Measurements from ENCODE around the gene CORO2A. TPM values are rescaled to one million over a fixed set of nuclear protein-coding genes. Genes with fewer than 3 reads are reported as not detected.

Gene CORO2A
- total RNA-seq, 1 experiment from 2014 or later = 19.8 TPM

- intact Hi-C loops (cut with micrococcal nuclease; ENCODE audit: unreplicated experiment) = no loop called here
- POLR2A ChIA-PET (ENCODE audit: unreplicated experiment) = no interaction called here
- Histone ChIP-seq H3K4me3 (no peak overlapping the region), H3K36me3 (ENCODE audit: low read depth) (peaks cover 15% of the 10 kb centered on the region), H3K4me1 (replicated peaks; ENCODE audit: insufficient read depth) (peaks cover 29% of the 10 kb centered on the region), H2AFZ (no peak overlapping the region), H3K4me2 (no peak overlapping the region), H4K20me1 (ENCODE audit: insufficient read depth) (no peaks in the 10 kb centered on the region), H3K27me3 (ENCODE audit: insufficient read depth, low read depth) (no peaks in the 10 kb centered on the region), H3K27ac (no peak overlapping the region), H3F3A (ENCODE audit: insufficient read depth, low read depth) (peaks cover 41% of the 10 kb centered on the region; the same call in 1 of the 2 replicates), H3K79me2 (ENCODE audit: low read depth) (no peaks in the 10 kb centered on the region), H3K9me2 (ENCODE audit: insufficient read depth) (no peaks in the 10 kb centered on the region), H3K9me3 (ENCODE audit: insufficient read depth, low read depth) (no peaks in the 10 kb centered on the region)
- CTCF ChIA-PET = interaction anchor here (0.5 kb wide), 1 partner anchor 25 kb away, joined by 5 read pairs; no protein-coding TSS in a partner anchor
- BruUV-seq (replicated peaks) = no TSS peak
- no peak for DNase-seq
- TF ChIP-seq CTCF (conservative IDR thresholded peaks at IDR 0.05) = no peak
- TF ChIP-seq EZH2 (IDR thresholded peaks at IDR 0.05; ENCODE audit: low read depth) = no peak
Observed at GRCh38 chr9:98083061-98083501, 109.4 kb downstream of the CORO2A start.

- Histone ChIP-seq H3K4me1 (replicated peaks; ENCODE audit: insufficient read depth) (peaks cover 29% of the 10 kb centered on the region), H3K36me3 (ENCODE audit: low read depth) (peaks cover 18% of the 10 kb centered on the region), H3K9me2 (ENCODE audit: insufficient read depth) (no peaks in the 10 kb centered on the region), H3K4me3 (no peak overlapping the region), H3F3A (ENCODE audit: insufficient read depth, low read depth) (peaks cover 41% of the 10 kb centered on the region; the same call in 1 of the 2 replicates), H3K4me2 (peak overlapping the region; percentile 50), H3K9me3 (ENCODE audit: insufficient read depth, low read depth) (no peaks in the 10 kb centered on the region), H3K27me3 (ENCODE audit: insufficient read depth, low read depth) (no peaks in the 10 kb centered on the region), H3K27ac (peak overlapping the region; percentile 72), H2AFZ (no peak overlapping the region), H4K20me1 (ENCODE audit: insufficient read depth) (no peaks in the 10 kb centered on the region), H3K79me2 (ENCODE audit: low read depth) (peaks cover 4% of the 10 kb centered on the region)
- intact Hi-C loops (cut with micrococcal nuclease; ENCODE audit: unreplicated experiment) = loop anchor here (2.0 kb wide), 2 partner anchors 39 to 65 kb away; no protein-coding TSS in a partner anchor
- DNase-seq = peak; percentile 79 to 94
- no peak for TF ChIP-seq CTCF (conservative IDR thresholded peaks at IDR 0.05)
- no TSS peak for BruUV-seq (replicated peaks)
- CTCF ChIA-PET = no interaction called here
- POLR2A ChIA-PET (ENCODE audit: unreplicated experiment) = interaction anchor here (0.7 kb wide), 1 partner anchor 685 kb away, joined by 4 read pairs; no protein-coding TSS in a partner anchor
Observed at GRCh38 chr9:98081477-98082219, 110.8 kb downstream of the CORO2A start.

GRCh38 chr9:98080780-98081179 is 111.7 kb downstream of the CORO2A start:
- Histone ChIP-seq H3K4me3 (no peak overlapping the region), H3F3A (ENCODE audit: insufficient read depth, low read depth) (peaks cover 41% of the 10 kb centered on the region; the same call in 1 of the 2 replicates), H4K20me1 (ENCODE audit: insufficient read depth) (no peaks in the 10 kb centered on the region), H2AFZ (no peak overlapping the region), H3K27ac (peak overlapping the region; percentile 72), H3K79me2 (ENCODE audit: low read depth) (peaks cover 12% of the 10 kb centered on the region), H3K4me2 (peak overlapping the region; percentile 50), H3K36me3 (ENCODE audit: low read depth) (peaks cover 18% of the 10 kb centered on the region), H3K9me3 (ENCODE audit: insufficient read depth, low read depth) (no peaks in the 10 kb centered on the region), H3K4me1 (replicated peaks; ENCODE audit: insufficient read depth) (peaks cover 30% of the 10 kb centered on the region), H3K27me3 (ENCODE audit: insufficient read depth, low read depth) (no peaks in the 10 kb centered on the region), H3K9me2 (ENCODE audit: insufficient read depth) (no peaks in the 10 kb centered on the region)
- intact Hi-C loops (cut with micrococcal nuclease; ENCODE audit: unreplicated experiment) = loop anchor here (2.0 kb wide), 2 partner anchors 40 to 66 kb away; no protein-coding TSS in a partner anchor
- DNase-seq = peak in 1 of 2 experiments; percentile 78
- CTCF ChIA-PET = interaction anchor here (0.5 to 0.6 kb wide), 3 partner anchors 22 to 138 kb away, joined by 3 to 5 read pairs (median 4); no protein-coding TSS in a partner anchor
- POLR2A ChIA-PET (ENCODE audit: unreplicated experiment) = interaction anchor here (0.6 to 0.7 kb wide), 3 partner anchors 66 to 686 kb away, joined by 3 to 4 read pairs (median 3); no protein-coding TSS in a partner anchor
- no TSS peak for BruUV-seq (replicated peaks)
- TF ChIP-seq CTCF (conservative IDR thresholded peaks at IDR 0.05) = no peak
- TF ChIP-seq EZH2 (IDR thresholded peaks at IDR 0.05; ENCODE audit: low read depth) = no peak
